H9 (cell line): ENCODE measurements around the gene OR2Y1. TPM values are rescaled to one million over a fixed set of nuclear protein-coding genes. Genes with fewer than 3 reads are reported as not detected.

Experiments used
- DNase-seq: peaks from one replicate; pipeline ENCODE4 v3.0.0-alpha.2; 2017
- H2AFZ ChIP-seq: one replicate; pipeline ENCODE4 v1.6.1; 2013; ENCODE audit warnings: mild to moderate bottlenecking, low read length, control low read depth, moderate library complexity
- H2AK5ac ChIP-seq: 2 replicates; pipeline ENCODE4 v1.6.1; 2013; ENCODE audit warnings: low read length, control low read depth, mixed read lengths; ENCODE audit not compliant: insufficient read length
- H2BK120ac ChIP-seq: one replicate; pipeline ENCODE4 v1.6.1; 2013; ENCODE audit warnings: low read depth, mild to moderate bottlenecking, low read length, control low read depth, inconsistent platforms; ENCODE audit not compliant: poor library complexity, severe bottlenecking
- H2BK12ac ChIP-seq: 2 replicates; pipeline ENCODE4 v1.6.1; 2013; ENCODE audit warnings: low read length, control low read depth, mixed read lengths, low read depth; ENCODE audit not compliant: insufficient read length
- H2BK15ac ChIP-seq: 2 replicates; pipeline ENCODE4 v1.6.1; 2013; ENCODE audit warnings: low read depth, low read length, control low read depth
- H2BK20ac ChIP-seq: one replicate; pipeline ENCODE4 v1.6.1; 2013; ENCODE audit warnings: low read depth, mild to moderate bottlenecking, low read length, control low read depth, inconsistent platforms; ENCODE audit not compliant: poor library complexity, severe bottlenecking
- H2BK5ac ChIP-seq: 2 replicates; pipeline ENCODE4 v1.6.1; 2013; ENCODE audit warnings: low read length, control low read depth, mixed read lengths; ENCODE audit not compliant: insufficient read length
- H3K14ac ChIP-seq: 2 replicates; pipeline ENCODE4 v1.6.1; 2013; ENCODE audit warnings: low read length, control low read depth; ENCODE audit not compliant: insufficient read depth
- H3K18ac ChIP-seq: 2 replicates; pipeline ENCODE4 v1.6.1; 2013; ENCODE audit warnings: low read depth, mild to moderate bottlenecking, mixed read lengths, low read length, control low read depth; ENCODE audit not compliant: insufficient read length
- H3K23ac ChIP-seq: 2 replicates; pipeline ENCODE4 v1.6.1; 2013; ENCODE audit warnings: low read length, control low read depth, mixed read lengths, low read depth; ENCODE audit not compliant: insufficient read length
- H3K23me2 ChIP-seq: 2 replicates; pipeline ENCODE4 v1.6.1; 2013; ENCODE audit warnings: low read depth, mild to moderate bottlenecking, mixed read lengths, low read length, control low read depth; ENCODE audit not compliant: insufficient read length, poor library complexity, severe bottlenecking
- H3K27ac ChIP-seq: 2 replicates; pipeline ENCODE4 v1.5.1; 2013; ENCODE audit warnings: low read length, control low read depth, mixed read lengths, low read depth; ENCODE audit not compliant: insufficient read length
- H3K27me3 ChIP-seq: 2 replicates; pipeline ENCODE4 v1.6.1; 2013; ENCODE audit warnings: low read length, control low read depth, inconsistent platforms; ENCODE audit not compliant: insufficient read depth
- H3K4ac ChIP-seq: 2 replicates; pipeline ENCODE4 v1.6.1; 2013; ENCODE audit warnings: low read depth, mild to moderate bottlenecking, control low read depth, inconsistent platforms, low read length, moderate library complexity
- H3K4me1 ChIP-seq: 2 replicates; pipeline ENCODE4 v1.6.1; 2013; ENCODE audit warnings: low read length, control low read depth, inconsistent platforms; ENCODE audit not compliant: insufficient read depth
- H3K4me2 ChIP-seq: 2 replicates; pipeline ENCODE4 v1.6.1; 2013; ENCODE audit warnings: low read length, control low read depth, mixed read lengths; ENCODE audit not compliant: insufficient read length, insufficient read depth
- H3K56ac ChIP-seq: 2 replicates; pipeline ENCODE4 v1.6.1; 2013; ENCODE audit warnings: low read depth, mild to moderate bottlenecking, mixed read lengths, low read length, control low read depth; ENCODE audit not compliant: insufficient read length
- H3K79me1 ChIP-seq: 2 replicates; pipeline ENCODE4 v1.6.1; 2013; ENCODE audit warnings: low read depth, mild to moderate bottlenecking, moderate library complexity, low read length, control low read depth, inconsistent platforms; ENCODE audit not compliant: insufficient read depth, poor library complexity, severe bottlenecking
- H3K79me2 ChIP-seq: 2 replicates; pipeline ENCODE4 v1.6.1; 2013; ENCODE audit warnings: low read length, control low read depth, inconsistent platforms; ENCODE audit not compliant: insufficient read depth
- H3K9ac ChIP-seq: 2 replicates; pipeline ENCODE4 v1.6.1; 2013; ENCODE audit warnings: low read length, control low read depth, mixed read lengths; ENCODE audit not compliant: insufficient read length; ENCODE audit errors: extremely low read depth
- H3K9me3 ChIP-seq: one replicate; pipeline ENCODE4 v1.6.1; 2013; ENCODE audit warnings: low read depth, low read length, inconsistent platforms; ENCODE audit not compliant: control insufficient read depth
- H3T11ph ChIP-seq: one replicate; pipeline ENCODE4 v1.6.1; 2013; ENCODE audit warnings: mild to moderate bottlenecking, low read length, control low read depth, inconsistent platforms
- H4K20me1 ChIP-seq: one replicate; pipeline ENCODE4 v1.6.1; 2013; ENCODE audit not compliant: control insufficient read depth, insufficient read length, insufficient read depth
- H4K5ac ChIP-seq: 2 replicates; pipeline ENCODE4 v1.6.1; 2013; ENCODE audit warnings: low read depth, mild to moderate bottlenecking, mixed read lengths, low read length, control low read depth; ENCODE audit not compliant: insufficient read length
- H4K8ac ChIP-seq: replicated peaks from 2 replicates; pipeline ENCODE4 v1.6.1; 2013; ENCODE audit warnings: low read length, control low read depth, mixed read lengths, low read depth; ENCODE audit not compliant: insufficient read length
- H4K91ac ChIP-seq: 2 replicates; pipeline ENCODE4 v1.6.1; 2013; ENCODE audit warnings: low read depth, mild to moderate bottlenecking, moderate library complexity, mixed read lengths, low read length, control low read depth; ENCODE audit not compliant: insufficient read length
- H3K27ac Mint-ChIP-seq, 3 experiments: 2 replicates in 2 of 3; 3 replicates in 1 of 3; pipeline ENCODE4 v1.8.0; 2020 to 2021; ENCODE audit warnings: mixed read lengths in 3 of 3, mild to moderate bottlenecking in 1 of 3, moderate library complexity in 1 of 3
- H3K27me3 Mint-ChIP-seq: 2 replicates; pipeline ENCODE4 v1.8.0; 2021; ENCODE audit warnings: low read depth, mild to moderate bottlenecking, moderate library complexity, mixed read lengths
- H3K36me3 Mint-ChIP-seq, 3 experiments: 2 replicates in 2 of 3; 3 replicates in 1 of 3; pipeline ENCODE4 v1.8.0; 2020 to 2021; ENCODE audit warnings: low read depth in 3 of 3, mixed read lengths in 3 of 3; ENCODE audit not compliant: insufficient read depth in 1 of 3
- H3K4me1 Mint-ChIP-seq, 2 experiments: 2 replicates each; pipeline ENCODE4 v1.8.0; 2020; ENCODE audit warnings: mixed read lengths in 2 of 2
- H3K4me3 Mint-ChIP-seq, 2 experiments: 2 replicates in 1 of 2; 3 replicates in 1 of 2; pipeline ENCODE4 v1.8.0; 2020 to 2021; ENCODE audit warnings: mild to moderate bottlenecking in 2 of 2, mixed read lengths in 2 of 2, moderate library complexity in 1 of 2
- H3K9me3 Mint-ChIP-seq, 2 experiments: 2 replicates in 1 of 2; 3 replicates in 1 of 2; pipeline ENCODE4 v1.8.0; 2020; ENCODE audit warnings: mild to moderate bottlenecking in 2 of 2, mixed read lengths in 2 of 2, moderate library complexity in 1 of 2
- WGBS: extraction: QIAGEN DNeasy Blood & Tissue Kit; methylation state at CpG from one replicate; pipeline ENCODE4 v1.1.7; 2013; ENCODE audit warnings: missing lambda C conversion rate, low lambda C conversion rate, mixed read lengths; ENCODE audit not compliant: insufficient read length; ENCODE audit errors: extremely low coverage; 5-methylcytosine and 5-hydroxymethylcytosine counted together
- total RNA-seq: library from RNA; stranded (reverse); gene quantifications from 2 replicates; pipeline ENCODE4 v1.2.1, GENCODE V29; 2021
- TF ChIP-seq, protein P1 (sequence below): fragments of 200-600 bp; sonication (generic); conservative IDR thresholded peaks from 3 replicates; pipeline ENCODE4 v1.8.0; 2021; ENCODE audit warnings: antibody characterized with exemption, mild to moderate bottlenecking

OR2Y1 gene
- total RNA-seq, 1 experiment from 2014 or later = not detected

DNA sequence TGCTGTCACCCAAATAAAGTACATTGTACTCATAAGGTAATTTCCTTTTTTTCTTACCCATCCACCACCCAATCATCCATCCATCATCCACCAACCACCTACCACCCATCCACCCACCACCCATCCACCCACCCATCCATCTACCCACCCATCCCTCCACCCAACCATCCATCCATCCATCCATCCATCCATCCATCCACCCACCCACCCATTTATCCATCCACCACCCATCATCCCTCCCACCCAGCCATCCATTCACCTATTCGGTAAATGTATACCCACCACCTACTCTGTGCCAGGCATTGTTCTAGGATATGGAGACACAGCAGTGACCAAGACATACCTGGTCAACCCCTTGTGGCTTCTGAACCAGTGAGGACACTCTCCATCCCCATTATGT lies 37.6 kb upstream of the OR2Y1 start:
- H3K27me3 Mint-ChIP-seq = peaks cover 7% of the 10 kb centered on the region
- H3K36me3 Mint-ChIP-seq = peaks cover 0 to 23% (median 14%) of the 10 kb centered on the region in 3 experiments; a peak in 6 of 7 replicates
- no peak overlapping the region for H4K8ac ChIP-seq
- H3K4me2 ChIP-seq = no peak overlapping the region
- H3K79me2 ChIP-seq = no peaks in the 10 kb centered on the region
- no peak overlapping the region for H3K27ac ChIP-seq
- no peak overlapping the region for H2BK20ac ChIP-seq
- H3K4me1 Mint-ChIP-seq = peaks cover 3 to 4% of the 10 kb centered on the region in 2 experiments; a peak in 3 of 4 replicates
- H3T11ph ChIP-seq = no peak overlapping the region
- H3K23me2 ChIP-seq = no peaks in the 10 kb centered on the region
- H3K14ac ChIP-seq = no peak overlapping the region
- H2AFZ ChIP-seq = no peak overlapping the region
- no peak overlapping the region for H4K91ac ChIP-seq
- H3K18ac ChIP-seq = no peak overlapping the region
- H3K23ac ChIP-seq = no peak overlapping the region
- H3K9me3 ChIP-seq = no peaks in the 10 kb centered on the region
- no peak overlapping the region for H2BK5ac ChIP-seq
- H4K20me1 ChIP-seq = no peaks in the 10 kb centered on the region
- no peaks in the 10 kb centered on the region for H3K27me3 ChIP-seq
- no peak overlapping the region for H3K4ac ChIP-seq
- TF ChIP-seq, protein P1, sequence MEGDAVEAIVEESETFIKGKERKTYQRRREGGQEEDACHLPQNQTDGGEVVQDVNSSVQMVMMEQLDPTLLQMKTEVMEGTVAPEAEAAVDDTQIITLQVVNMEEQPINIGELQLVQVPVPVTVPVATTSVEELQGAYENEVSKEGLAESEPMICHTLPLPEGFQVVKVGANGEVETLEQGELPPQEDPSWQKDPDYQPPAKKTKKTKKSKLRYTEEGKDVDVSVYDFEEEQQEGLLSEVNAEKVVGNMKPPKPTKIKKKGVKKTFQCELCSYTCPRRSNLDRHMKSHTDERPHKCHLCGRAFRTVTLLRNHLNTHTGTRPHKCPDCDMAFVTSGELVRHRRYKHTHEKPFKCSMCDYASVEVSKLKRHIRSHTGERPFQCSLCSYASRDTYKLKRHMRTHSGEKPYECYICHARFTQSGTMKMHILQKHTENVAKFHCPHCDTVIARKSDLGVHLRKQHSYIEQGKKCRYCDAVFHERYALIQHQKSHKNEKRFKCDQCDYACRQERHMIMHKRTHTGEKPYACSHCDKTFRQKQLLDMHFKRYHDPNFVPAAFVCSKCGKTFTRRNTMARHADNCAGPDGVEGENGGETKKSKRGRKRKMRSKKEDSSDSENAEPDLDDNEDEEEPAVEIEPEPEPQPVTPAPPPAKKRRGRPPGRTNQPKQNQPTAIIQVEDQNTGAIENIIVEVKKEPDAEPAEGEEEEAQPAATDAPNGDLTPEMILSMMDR = no peak
- no peak for DNase-seq
- no peak overlapping the region for H2BK12ac ChIP-seq
- WGBS = no CpG with 5 or more reads among the region's 1 CpG
- no peak overlapping the region for H3K4me3 Mint-ChIP-seq
- H3K56ac ChIP-seq = no peak overlapping the region
- peaks cover 26 to 30% of the 10 kb centered on the region in 2 experiments for H3K9me3 Mint-ChIP-seq
- no peak overlapping the region for H2AK5ac ChIP-seq
- H3K4me1 ChIP-seq = no peaks in the 10 kb centered on the region
- no peak overlapping the region for H2BK15ac ChIP-seq
- H3K79me1 ChIP-seq = no peaks in the 10 kb centered on the region
- H4K5ac ChIP-seq = no peak overlapping the region
- no peak overlapping the region for H3K27ac Mint-ChIP-seq
- no peak overlapping the region for H3K9ac ChIP-seq
- no peak overlapping the region for H2BK120ac ChIP-seq
